ENCODE results near the gene GSTA2. TPM values are rescaled to one million over a fixed set of nuclear protein-coding genes. Genes with fewer than 3 reads are reported as not detected.

Gene GSTA2
- not detected in 2 replicates for total RNA-seq

GRCh38 chr6:52763322-52763916 lies at the start of gene GSTA2:
Gene GSTA2, minus strand, starts transcription at chr6:52763475. Its CDS starts 5,528 bp downstream, at chr6:52757947.

DNA sequence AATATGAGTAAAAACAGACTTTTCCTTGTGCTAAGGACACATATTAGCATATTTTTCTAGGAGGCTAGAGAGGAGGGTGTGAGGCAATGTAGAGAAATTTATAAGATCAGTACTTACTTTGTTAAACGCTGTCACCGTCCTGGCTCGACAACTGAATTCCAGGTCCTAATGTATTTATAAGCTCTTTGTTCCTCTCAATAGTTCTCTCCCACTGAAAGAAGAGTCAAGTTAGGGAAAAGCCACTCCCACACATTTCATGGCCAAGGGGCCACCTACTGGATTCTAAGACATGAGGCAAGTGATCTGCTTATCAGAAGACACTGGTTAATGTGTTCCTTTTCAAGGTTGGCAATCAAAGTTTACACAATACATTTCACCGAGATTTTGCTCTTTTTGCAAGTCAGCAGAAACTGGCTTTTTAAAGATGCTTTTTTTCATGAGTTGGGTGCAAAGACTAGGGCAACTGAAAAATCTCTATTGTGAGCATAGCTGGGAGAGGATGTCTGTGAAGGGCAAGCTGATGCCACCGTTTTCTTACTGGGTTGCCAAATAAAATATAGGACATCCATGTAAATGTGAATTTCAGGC lies 40.5 kb upstream of the GSTA2 start, which contains the start of gene GSTA1:
TSS of gene GSTA1 (minus strand) at position 149 of the 588 bp plus-strand sequence. CDS start 4,549 bp downstream, outside the sequence.

Other genes with a start within 250 kb of the GSTA2 start
- 123 and 157 TPM in 2 replicates for gene TRAM2, start 186.4 kb downstream of the GSTA2 start, total RNA-seq
- 28.5 and 36.4 TPM in 2 replicates for gene TMEM14A, start 92.4 kb downstream of the GSTA2 start, total RNA-seq
- not detected in 2 replicates for gene GSTA1, start 40.3 kb upstream of the GSTA2 start, total RNA-seq
- not detected in 2 replicates for gene GSTA5, start 77.3 kb upstream of the GSTA2 start, total RNA-seq
- gene GSTA3, start 146.2 kb upstream of the GSTA2 start, total RNA-seq, result 0.19 TPM in 1 of 2 replicates, not detected in the other
- 32.6 and 62.7 TPM in 2 replicates for gene GSTA4, start 231.8 kb upstream of the GSTA2 start, total RNA-seq